Amniotic epithelial cell (primary cell): ENCODE measurements around the gene CLVS2.
A peak's percentile ranks its signal among the peaks of the same experiment; 100 is the strongest.

ENCODE experiments used
- DNase-seq: peaks from one replicate; pipeline ENCODE4 v3.0.0-alpha.2; 2010; ENCODE audit warnings: low read depth

CLVS2 gene

GRCh38 chr6:122995921-122996793 is at the start of gene CLVS2:
TSS of gene CLVS2 (plus strand) at chr6:122996235. CDS start at chr6:122997778, 1,543 bp downstream.
- peak; percentile 1 for DNase-seq

GRCh38 chr6:122947355-122947754 is 48.7 kb upstream of the CLVS2 start:
- peak; percentile 3 for DNase-seq

GRCh38 chr6:122953766-122954165 is 42.3 kb upstream of the CLVS2 start:
- no peak for DNase-seq

- no peak for DNase-seq
Measured at GRCh38 chr6:122956376-122956775, 39.7 kb upstream of the CLVS2 start.

GRCh38 chr6:122962000-122962624 is 33.9 kb upstream of the CLVS2 start:
- DNase-seq: no peak

- no peak for DNase-seq
Measured at GRCh38 chr6:122969999-122970533, 26.0 kb upstream of the CLVS2 start.

- DNase-seq: no peak
Measured at GRCh38 chr6:122977180-122977579, 18.9 kb upstream of the CLVS2 start.

- no peak for DNase-seq
Measured at GRCh38 chr6:122984393-122984792, 11.6 kb upstream of the CLVS2 start.

GRCh38 chr6:122994256-122994655 is 1.8 kb upstream of the CLVS2 start:
- DNase-seq: no peak

- DNase-seq: no peak
Measured at GRCh38 chr6:122996794-122997505, 915 bp downstream of the CLVS2 start.

- DNase-seq: no peak
Measured at GRCh38 chr6:122997541-122998150, 1.6 kb downstream of the CLVS2 start.

- DNase-seq: no peak
Measured at GRCh38 chr6:122998403-122998975, 2.5 kb downstream of the CLVS2 start.

- DNase-seq: no peak
Measured at GRCh38 chr6:123000244-123000770, 4.3 kb downstream of the CLVS2 start.

- no peak for DNase-seq
Measured at GRCh38 chr6:123001540-123001939, 5.5 kb downstream of the CLVS2 start.

GRCh38 chr6:123007885-123008284 is 11.8 kb downstream of the CLVS2 start:
- DNase-seq: no peak

GRCh38 chr6:123009059-123009458 is 13.0 kb downstream of the CLVS2 start:
- DNase-seq: no peak

GRCh38 chr6:123014835-123015234 is 18.8 kb downstream of the CLVS2 start:
- DNase-seq: no peak

- no peak for DNase-seq
Measured at GRCh38 chr6:123016431-123017103, 20.5 kb downstream of the CLVS2 start.

- DNase-seq: no peak
Measured at GRCh38 chr6:123017104-123017682, 21.2 kb downstream of the CLVS2 start.

- peak; percentile 10 for DNase-seq
Measured at GRCh38 chr6:123022975-123023374, 26.9 kb downstream of the CLVS2 start.
